SU-DHL-6 (cell line): ENCODE results near the gene FAM168B.
"Not testable (repeated sequence)": the region's sequence is repeated elsewhere in the genome, so short reads cannot be mapped to it uniquely, and the experiment has no call there.

Source experiments
- H2AFZ ChIP-seq: fragments of 200-600 bp; sonication (generic); 2 replicates; pipeline ENCODE4 v1.6.1; 2014; ENCODE audit warnings: low read depth, mild to moderate bottlenecking, moderate library complexity, mixed read lengths, antibody characterized with exemption, low read length; ENCODE audit not compliant: severe bottlenecking
- H3F3A ChIP-seq: fragments of 200-600 bp; shearing (Covaris generic); 2 replicates; pipeline ENCODE4 v1.6.0; 2016; ENCODE audit warnings: antibody characterized with exemption, mild to moderate bottlenecking; ENCODE audit not compliant: insufficient read depth
- H3K27ac ChIP-seq: fragments of 200-600 bp; sonication (generic); 2 replicates; pipeline ENCODE4 v1.5.1; 2016; ENCODE audit warnings: low read depth, mild to moderate bottlenecking, low read length, moderate library complexity, mixed read lengths
- H3K27me3 ChIP-seq: fragments of 200-600 bp; sonication (generic), shearing (Covaris generic); 2 replicates; pipeline ENCODE4 v1.6.0; 2014; ENCODE audit warnings: mild to moderate bottlenecking, low read length
- H3K36me3 ChIP-seq: fragments of 200-600 bp; sonication (generic); 2 replicates; pipeline ENCODE4 v1.6.1; 2014; ENCODE audit warnings: mild to moderate bottlenecking, low read length, mixed read lengths
- H3K4me2 ChIP-seq: fragments of 300-600, 200-600 bp; shearing (Covaris generic), sonication (generic); 2 replicates; pipeline ENCODE4 v1.6.0; 2014; ENCODE audit warnings: low read length, low read depth, mild to moderate bottlenecking; ENCODE audit not compliant: poor library complexity, severe bottlenecking
- H3K4me3 ChIP-seq: fragments of 200-600 bp; sonication (generic); 2 replicates; pipeline ENCODE4 v1.5.1; 2014; ENCODE audit warnings: antibody characterized with exemption, low read length, mild to moderate bottlenecking, mixed read lengths; ENCODE audit not compliant: insufficient read depth, poor library complexity, severe bottlenecking
- H3K79me2 ChIP-seq: fragments of 200-600 bp; sonication (generic); 2 replicates; pipeline ENCODE4 v1.6.1; 2014; ENCODE audit warnings: mild to moderate bottlenecking, low read length, moderate library complexity; ENCODE audit not compliant: insufficient read depth
- H3K9ac ChIP-seq: fragments of 200-600 bp; sonication (generic); 2 replicates; pipeline ENCODE4 v1.7.0; 2014; ENCODE audit warnings: mild to moderate bottlenecking, low read length
- H3K9me2 ChIP-seq: fragments of 200-600 bp; sonication (generic); replicated peaks from 2 replicates; pipeline ENCODE4 v1.6.1; 2014; ENCODE audit warnings: low read length; ENCODE audit not compliant: insufficient read depth
- H3K9me3 ChIP-seq: fragments of 200-600 bp; sonication (generic); 2 replicates; pipeline ENCODE4 v1.6.1; 2014; ENCODE audit warnings: low read length, mixed read lengths; ENCODE audit not compliant: insufficient read depth
- H4K20me1 ChIP-seq: fragments of 200-600 bp; sonication (generic); 2 replicates; pipeline ENCODE4 v1.6.1; 2014; ENCODE audit warnings: low read depth, mild to moderate bottlenecking, antibody characterized with exemption, low read length, moderate library complexity, mixed read lengths
- EZH2phosphoT487 ChIP-seq: fragments of 200-600 bp; sonication (generic), shearing (Covaris generic); conservative IDR thresholded peaks from 2 replicates; pipeline ENCODE4 v1.6.1; 2018; ENCODE audit warnings: mild to moderate bottlenecking, antibody characterized with exemption, low read length, moderate library complexity, mixed read lengths
- TF ChIP-seq, protein P1 (sequence below): fragments of 200-600 bp; sonication (generic); IDR thresholded peaks from one replicate; pipeline ENCODE4 v1.5.1; 2017; ENCODE audit warnings: antibody characterized with exemption, mild to moderate bottlenecking, low read length, moderate library complexity; ENCODE audit not compliant: insufficient read depth, poor library complexity, severe bottlenecking

FAM168B gene

DNA sequence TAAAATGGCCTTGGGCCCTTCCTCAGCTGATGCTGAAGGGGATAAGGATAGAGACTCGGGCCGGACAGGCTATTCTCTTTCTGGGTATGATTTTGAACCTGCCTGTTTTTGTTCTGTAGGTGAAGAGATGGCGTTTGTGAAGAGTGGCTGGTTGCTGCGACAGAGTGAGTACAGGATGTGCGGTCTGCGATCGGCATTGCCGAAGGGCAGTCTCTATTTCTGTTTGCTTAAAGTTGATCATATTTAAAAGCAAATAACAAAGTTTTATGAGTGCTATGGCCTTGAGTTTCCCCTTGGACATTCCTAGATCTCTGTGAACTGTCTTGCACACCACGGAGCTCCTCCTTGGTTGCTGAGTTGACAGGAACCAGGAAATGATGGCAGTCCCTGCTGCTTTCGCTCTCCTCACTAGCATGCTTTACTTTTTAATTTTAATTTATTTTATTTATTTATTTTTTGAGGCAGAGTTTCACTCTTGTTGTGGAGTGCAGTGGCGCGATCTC is 27.6 kb upstream of the FAM168B start:
- no peaks in the 10 kb centered on the region for H3K9me2 ChIP-seq
- H3K4me2 ChIP-seq: no peak overlapping the region
- no peaks in the 10 kb centered on the region for H4K20me1 ChIP-seq
- no peak overlapping the region for H3K4me3 ChIP-seq
- no peaks in the 10 kb centered on the region for H3K9me3 ChIP-seq
- H3K79me2 ChIP-seq: peaks cover 46% of the 10 kb centered on the region
- no peak for TF ChIP-seq EZH2phosphoT487
- TF ChIP-seq, protein P1, sequence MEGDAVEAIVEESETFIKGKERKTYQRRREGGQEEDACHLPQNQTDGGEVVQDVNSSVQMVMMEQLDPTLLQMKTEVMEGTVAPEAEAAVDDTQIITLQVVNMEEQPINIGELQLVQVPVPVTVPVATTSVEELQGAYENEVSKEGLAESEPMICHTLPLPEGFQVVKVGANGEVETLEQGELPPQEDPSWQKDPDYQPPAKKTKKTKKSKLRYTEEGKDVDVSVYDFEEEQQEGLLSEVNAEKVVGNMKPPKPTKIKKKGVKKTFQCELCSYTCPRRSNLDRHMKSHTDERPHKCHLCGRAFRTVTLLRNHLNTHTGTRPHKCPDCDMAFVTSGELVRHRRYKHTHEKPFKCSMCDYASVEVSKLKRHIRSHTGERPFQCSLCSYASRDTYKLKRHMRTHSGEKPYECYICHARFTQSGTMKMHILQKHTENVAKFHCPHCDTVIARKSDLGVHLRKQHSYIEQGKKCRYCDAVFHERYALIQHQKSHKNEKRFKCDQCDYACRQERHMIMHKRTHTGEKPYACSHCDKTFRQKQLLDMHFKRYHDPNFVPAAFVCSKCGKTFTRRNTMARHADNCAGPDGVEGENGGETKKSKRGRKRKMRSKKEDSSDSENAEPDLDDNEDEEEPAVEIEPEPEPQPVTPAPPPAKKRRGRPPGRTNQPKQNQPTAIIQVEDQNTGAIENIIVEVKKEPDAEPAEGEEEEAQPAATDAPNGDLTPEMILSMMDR: no peak
- no peak overlapping the region for H3K9ac ChIP-seq
- no peak overlapping the region for H3K27ac ChIP-seq
- no peak overlapping the region for H2AFZ ChIP-seq
- peaks cover 4% of the 10 kb centered on the region; the same call in 1 of the 2 replicates for H3K36me3 ChIP-seq
- no peaks in the 10 kb centered on the region for H3K27me3 ChIP-seq
- H3F3A ChIP-seq: no peaks in the 10 kb centered on the region

DNA sequence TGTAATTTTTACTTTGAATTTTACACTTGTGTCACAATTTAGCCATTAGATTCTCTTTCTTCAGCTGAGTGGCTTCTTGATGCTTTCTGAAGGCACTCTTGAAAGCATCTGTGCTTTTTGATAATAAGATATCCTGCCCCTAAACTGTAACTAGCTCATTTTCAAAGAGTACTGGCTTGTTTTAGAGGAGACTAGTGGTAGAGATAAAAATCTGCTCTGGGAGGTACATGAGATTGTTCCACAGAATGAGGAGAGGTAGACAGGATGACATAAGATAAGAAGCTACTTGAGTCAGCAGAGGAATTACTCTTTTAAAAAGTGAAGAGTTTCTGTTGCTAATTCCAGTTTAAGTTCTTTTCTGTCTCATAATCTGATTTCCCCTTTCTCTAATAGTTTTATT is 22.5 kb upstream of the FAM168B start:
- H3K4me2 ChIP-seq: no peak overlapping the region
- H3K4me3 ChIP-seq: no peak overlapping the region
- H3F3A ChIP-seq: no peaks in the 10 kb centered on the region
- H3K79me2 ChIP-seq: peaks cover 95% of the 10 kb centered on the region
- H3K27ac ChIP-seq: no peak overlapping the region
- H4K20me1 ChIP-seq: no peaks in the 10 kb centered on the region
- H3K36me3 ChIP-seq: 0 out of 2 replicates have a peak, but pooled peaks cover 7% of the 10 kb centered on the region
- no peak overlapping the region for H3K9ac ChIP-seq
- H3K27me3 ChIP-seq: no peaks in the 10 kb centered on the region
- no peak for TF ChIP-seq EZH2phosphoT487
- TF ChIP-seq, protein P1: no peak
- H3K9me2 ChIP-seq: no peaks in the 10 kb centered on the region
- no peaks in the 10 kb centered on the region for H3K9me3 ChIP-seq
- H2AFZ ChIP-seq: no peak overlapping the region

DNA sequence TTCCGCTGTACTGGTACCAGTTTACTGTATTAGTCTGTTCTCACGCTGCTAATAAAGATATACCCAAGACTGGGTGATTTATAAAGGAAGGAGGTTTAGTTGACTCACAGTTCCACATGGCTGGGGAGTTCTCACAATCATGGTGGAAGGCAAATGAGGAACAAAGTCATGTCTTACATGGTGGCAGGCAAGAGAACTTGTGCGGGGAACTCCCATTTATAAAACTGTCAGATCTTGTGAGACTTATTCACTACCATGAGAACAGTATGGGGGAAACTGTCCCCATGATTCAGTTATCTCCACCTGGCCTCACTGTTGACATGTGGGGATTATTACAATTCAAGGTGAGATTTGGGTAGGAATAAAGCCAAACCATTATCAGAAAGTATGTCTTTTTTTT is 21.7 kb upstream of the FAM168B start:
- peaks cover 96% of the 10 kb centered on the region for H3K79me2 ChIP-seq
- not testable (repeated sequence) for H3K9me2 ChIP-seq, H3K4me2 ChIP-seq, H3K27ac ChIP-seq, H3F3A ChIP-seq, H3K36me3 ChIP-seq, H3K27me3 ChIP-seq, H3K9ac ChIP-seq, H3K4me3 ChIP-seq, H4K20me1 ChIP-seq, H3K9me3 ChIP-seq, H2AFZ ChIP-seq

DNA sequence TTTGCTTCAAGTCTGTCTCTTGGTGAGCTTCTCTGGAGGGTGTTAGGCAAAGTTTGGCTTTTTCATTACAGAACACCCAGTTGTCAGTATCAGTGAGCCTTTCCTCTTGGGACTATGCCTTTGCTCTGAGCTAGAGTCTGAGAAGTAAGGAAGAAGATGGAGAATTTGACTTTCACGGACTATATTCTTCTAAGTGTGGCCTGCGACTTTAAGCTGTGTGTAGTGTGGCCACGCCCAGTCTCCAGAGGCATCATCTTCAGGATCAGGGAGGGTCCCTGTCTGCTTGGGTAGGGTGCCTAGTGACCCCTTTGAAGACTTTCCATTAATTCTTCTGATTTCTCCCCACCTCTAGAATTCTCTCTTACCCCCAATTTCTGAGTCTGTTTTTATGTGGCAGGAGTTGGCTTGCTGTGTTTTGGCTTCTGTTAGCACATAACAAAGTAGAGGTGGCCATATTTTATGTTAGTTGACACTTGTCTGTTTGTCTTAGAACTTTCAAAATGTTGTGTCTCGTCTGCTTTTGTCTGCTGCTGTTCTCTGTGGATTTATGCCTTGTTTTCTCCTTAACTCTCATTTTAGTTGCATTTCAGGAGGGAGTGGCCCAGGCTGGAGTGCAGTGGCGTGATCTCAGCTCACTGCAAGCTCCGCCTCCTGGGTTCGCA is 20.4 kb upstream of the FAM168B start:
- no peak overlapping the region for H2AFZ ChIP-seq
- H4K20me1 ChIP-seq: no peaks in the 10 kb centered on the region
- H3K4me3 ChIP-seq: no peak overlapping the region
- H3K79me2 ChIP-seq: peaks cover 97% of the 10 kb centered on the region
- H3K9me2 ChIP-seq: no peaks in the 10 kb centered on the region
- H3F3A ChIP-seq: no peaks in the 10 kb centered on the region
- no peak overlapping the region for H3K9ac ChIP-seq
- no peak for TF ChIP-seq EZH2phosphoT487
- TF ChIP-seq, protein P1: no peak
- H3K36me3 ChIP-seq: 0 out of 2 replicates have a peak, but pooled peaks cover 7% of the 10 kb centered on the region
- H3K4me2 ChIP-seq: no peak overlapping the region
- H3K27ac ChIP-seq: no peak overlapping the region
- H3K9me3 ChIP-seq: no peaks in the 10 kb centered on the region
- H3K27me3 ChIP-seq: no peaks in the 10 kb centered on the region
